Stimulated activated CD4-positive, alpha-beta T cell treated with anti-CD3 and anti-CD28 coated beads, TNF-alpha, amount 100 ng/mL, for 48 hours (primary cell): Measurements from ENCODE around the gene CNTNAP3.
"Not testable (repeated sequence)": the region's sequence is repeated elsewhere in the genome, so short reads cannot be mapped to it uniquely, and the experiment has no call there.

Source experiments
- DNase-seq, 3 donors: peaks; one replicate each; pipeline ENCODE4 v3.0.0-alpha.2; 2020; ENCODE audit warnings: low read depth in 3 of 3

CNTNAP3 gene

DNA sequence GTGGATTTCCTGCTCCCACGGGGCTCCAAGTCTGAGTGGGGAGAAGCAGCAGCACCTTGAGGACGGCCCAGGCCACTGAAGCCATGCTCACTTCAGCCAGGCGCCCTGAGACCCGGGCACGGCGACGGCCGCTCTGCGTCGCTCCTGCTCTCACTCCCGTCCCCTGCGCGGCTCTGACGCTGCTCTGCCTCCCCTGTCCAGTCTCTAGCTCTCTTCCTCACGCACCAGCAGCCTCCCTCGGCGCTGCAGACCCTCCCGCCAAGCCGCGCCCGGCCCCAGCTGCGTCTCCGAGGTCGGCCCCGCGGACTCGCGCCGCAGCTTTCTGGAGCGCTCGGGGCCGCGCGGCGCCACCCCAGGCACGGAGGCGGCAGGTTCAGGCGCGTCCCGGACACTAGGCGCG lies at the start of gene CNTNAP3:
CNTNAP3 (minus strand) TSS at position 188 of the 400 bp plus-strand sequence; CDS start at position 85, 103 bp downstream.
- not testable (repeated sequence) for DNase-seq

DNA sequence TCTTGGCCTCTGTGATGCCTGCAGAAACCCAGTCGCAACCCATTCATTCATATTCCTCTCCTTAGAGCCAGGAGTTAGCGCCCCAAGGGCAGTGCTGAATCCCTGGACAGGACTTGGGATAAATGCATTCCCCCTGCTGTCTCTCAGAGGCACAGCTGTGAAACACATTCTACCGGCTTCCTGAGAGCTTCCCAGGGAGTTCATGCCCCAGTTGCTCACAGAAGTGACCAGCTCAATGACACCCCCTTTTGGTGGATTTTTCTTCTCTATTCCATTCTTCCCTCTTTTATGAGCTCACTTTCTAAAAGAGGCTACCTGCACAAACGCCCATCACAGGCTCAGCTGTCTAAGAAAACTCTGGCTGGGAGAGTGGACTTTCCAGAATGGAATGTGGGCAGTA lies 8.0 kb downstream of the CNTNAP3 start:
- DNase-seq, result not testable (repeated sequence)

DNA sequence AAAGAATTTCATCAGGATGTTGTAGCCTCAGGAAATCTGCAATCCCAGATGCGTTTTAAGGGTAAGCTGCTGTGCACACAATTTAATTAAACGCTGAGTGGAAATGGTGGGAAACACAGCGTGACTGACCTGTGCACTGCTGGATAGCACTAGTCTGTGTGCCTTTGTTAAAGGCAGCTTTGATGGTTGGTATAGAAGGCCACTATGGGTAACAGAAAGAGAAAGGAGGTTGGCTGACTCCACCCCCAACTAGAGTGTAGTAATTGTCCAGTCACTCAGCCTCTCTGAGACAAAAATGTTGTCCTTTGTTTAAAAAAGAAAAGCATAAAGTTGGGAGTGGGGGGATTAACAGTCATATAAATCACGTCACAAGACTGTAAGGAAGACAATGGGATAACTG lies 45.5 kb downstream of the CNTNAP3 start:
- not testable (repeated sequence) for DNase-seq

DNA sequence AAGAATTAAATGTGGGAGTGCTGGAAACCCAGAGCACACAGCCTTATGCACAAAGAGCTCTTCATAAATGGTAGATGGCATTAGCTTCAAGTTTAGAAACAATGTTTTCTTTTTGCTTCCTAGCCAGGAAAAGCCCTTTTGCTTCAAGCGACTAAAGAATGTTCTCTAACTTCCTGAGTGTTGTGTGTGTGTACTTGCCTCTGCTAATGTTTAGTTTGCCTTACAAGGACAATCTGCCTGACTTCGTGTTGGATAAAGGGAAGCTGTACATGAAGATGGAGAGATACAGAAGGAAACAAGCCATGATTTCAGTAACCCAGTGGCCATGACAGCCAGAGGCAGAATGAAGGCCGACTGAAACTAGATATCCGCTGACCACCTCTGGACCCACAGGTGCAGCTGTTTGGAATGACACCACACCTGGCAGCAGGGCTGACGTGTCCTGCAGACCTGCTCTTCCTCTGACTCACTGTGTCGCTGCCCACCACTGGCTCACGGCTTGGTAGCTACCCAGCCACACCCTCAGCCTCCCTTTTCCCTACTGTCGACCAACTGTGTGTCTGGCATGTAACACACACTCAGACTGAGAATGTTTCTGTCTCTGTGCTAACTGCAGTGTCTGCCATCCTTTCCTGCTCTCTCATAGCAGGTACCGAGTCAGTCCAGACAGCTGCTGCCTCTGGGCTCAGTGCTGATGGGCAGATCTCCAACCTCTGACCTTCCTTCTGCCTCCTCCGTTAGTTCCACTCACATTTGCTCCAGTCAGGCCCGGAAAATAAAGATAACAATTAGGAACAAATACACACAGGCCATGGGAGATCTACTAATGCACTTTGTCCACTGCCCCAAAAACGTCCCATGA lies 55.6 kb downstream of the CNTNAP3 start:
- not testable (repeated sequence) for DNase-seq

DNA sequence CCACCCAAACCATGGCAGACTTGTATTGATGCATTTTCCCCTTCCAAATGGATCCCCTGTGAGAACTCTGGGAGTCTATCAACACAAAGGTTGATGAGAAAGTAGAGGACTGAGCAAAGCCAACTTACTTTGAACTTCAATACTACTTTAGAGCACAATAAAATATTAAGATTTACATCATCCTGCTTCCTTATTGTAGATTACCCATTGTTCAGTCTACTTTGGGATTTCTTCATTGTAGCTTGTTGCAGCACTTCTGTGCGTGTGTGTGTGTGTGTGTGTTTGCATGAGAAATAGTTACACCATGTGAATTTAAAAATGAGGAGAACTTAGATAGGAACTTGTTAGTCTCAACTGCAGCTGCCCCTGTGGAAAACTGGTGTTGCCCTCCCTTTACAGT lies 72.0 kb downstream of the CNTNAP3 start:
- not testable (repeated sequence) for DNase-seq

DNA sequence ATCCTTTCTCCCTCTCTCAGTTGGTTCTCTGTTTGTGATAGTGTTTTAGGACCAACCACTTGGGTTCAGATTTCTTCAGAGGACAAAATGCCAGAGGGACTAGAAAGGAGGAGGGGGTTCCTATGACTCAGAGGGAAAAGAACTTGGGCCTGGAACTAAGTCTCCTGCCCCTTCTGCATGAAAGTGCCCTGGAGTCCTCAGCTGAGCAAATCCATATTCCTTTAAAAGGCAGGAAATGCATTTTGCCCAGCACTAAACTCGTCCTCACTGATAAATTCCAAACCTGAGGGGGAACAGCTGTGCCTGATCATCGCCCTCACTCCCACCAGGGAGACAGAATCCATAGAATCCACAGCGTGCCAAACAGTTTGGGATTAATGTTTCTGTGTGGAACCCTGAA lies 78.2 kb downstream of the CNTNAP3 start:
- not testable (repeated sequence) for DNase-seq

DNA sequence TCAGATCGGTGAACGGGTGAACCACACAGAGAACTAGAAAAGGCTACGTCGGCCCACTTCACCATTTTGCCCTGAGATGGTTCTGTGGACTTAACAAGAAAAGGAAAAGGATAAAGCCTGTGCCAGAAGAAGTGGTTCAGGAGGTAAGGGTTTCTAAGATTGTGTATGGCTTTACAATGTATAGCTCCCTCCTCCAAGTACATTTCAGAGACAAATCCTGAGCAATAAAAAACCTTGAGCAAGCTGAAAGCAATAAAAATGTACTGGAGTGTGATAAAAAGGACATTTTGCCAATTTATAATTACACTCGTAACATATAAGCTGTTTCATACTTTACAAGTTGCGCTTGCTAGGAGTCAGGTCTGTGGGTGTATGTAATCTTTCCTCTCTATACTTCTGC lies 81.3 kb downstream of the CNTNAP3 start:
- not testable (repeated sequence) for DNase-seq

DNA sequence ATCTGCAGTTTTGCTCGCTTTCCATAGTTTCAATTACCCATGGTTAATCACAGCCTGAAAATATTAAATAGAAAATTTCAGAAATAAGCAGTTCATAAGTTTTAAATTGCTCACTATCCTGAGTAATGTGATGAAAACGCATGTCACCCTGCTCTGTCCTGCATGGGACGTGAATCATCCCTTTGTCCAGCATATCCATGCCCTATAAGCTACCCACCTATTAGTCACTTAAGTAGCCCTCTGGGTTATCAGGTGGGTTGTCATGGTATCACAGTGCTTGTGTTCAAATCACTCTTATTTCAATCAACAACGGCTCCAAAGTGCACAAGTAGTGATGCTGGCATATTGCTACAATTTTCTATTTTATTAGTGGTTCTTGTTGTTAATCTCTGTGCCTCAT lies 82.1 kb downstream of the CNTNAP3 start:
- DNase-seq, result not testable (repeated sequence)

DNA sequence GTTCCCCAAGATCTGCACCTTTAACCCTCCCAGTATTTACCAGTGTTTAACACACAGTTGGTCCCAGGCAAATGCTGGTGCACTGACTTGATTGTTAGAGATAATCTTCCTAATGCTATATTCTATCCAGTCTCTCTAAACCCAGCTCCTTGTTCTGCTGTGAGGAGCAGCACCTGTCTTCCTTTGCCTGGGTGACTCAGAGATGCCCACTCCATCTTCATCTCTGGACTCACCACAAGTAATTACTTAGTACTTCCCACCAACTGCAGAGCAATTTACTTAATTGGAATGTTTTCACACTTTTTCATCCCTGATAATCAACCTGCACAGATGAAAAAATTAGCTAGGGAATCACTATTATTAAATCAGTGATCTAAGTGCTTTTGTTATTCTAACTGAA lies 87.6 kb downstream of the CNTNAP3 start:
- not testable (repeated sequence) for DNase-seq

DNA sequence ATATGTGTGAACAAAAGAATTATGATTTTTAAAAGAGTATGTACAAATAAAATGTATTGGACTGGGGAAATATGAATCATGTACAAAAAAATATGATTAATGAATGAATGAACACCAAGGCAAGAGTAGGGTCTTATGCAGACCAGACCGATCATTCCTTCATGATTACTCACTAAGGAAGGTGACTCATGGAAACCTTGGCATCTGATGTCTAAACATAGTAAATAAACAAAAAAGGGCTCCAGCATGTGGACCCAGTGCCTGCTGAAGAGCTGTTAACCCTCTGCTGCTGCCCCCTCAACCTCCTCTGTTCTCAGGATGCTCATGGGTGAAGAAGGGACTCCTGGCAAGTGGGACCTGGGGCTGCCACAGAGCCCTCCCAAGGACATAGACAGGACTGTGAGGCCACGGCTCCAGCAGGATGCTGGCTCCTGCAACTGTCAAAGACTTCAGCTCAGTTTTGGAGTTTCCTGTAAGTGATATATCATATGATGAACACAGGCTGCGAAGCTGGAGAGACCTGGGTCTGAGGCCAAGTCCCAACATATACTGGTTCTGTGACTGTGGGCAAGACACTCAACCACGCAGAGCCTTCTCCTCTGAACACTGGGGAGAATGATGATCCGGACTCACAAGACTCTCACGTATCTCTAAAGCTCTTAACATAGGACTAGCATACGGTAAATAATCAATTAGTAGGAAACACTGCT lies 89.8 kb downstream of the CNTNAP3 start:
- not testable (repeated sequence) for DNase-seq

DNA sequence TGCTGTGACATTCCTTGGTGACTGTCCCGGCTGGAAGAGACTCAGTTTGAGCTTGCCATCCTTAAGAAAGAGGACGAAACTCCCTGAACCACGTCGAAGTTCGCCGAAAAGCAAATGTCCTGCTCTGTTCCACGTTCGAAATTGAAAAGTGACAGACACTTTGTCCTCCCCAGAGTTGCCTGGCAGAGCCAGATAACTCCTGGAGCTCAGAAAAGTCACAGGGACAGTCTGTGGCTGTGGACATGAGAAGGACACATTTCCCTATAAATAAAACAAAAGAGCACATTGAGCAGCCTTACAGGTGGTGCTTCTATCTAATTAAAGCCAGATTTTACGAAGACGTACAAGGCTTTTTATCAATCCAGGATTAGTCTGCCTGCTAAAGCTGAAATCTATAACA lies 116.6 kb downstream of the CNTNAP3 start:
- not testable (repeated sequence) for DNase-seq

DNA sequence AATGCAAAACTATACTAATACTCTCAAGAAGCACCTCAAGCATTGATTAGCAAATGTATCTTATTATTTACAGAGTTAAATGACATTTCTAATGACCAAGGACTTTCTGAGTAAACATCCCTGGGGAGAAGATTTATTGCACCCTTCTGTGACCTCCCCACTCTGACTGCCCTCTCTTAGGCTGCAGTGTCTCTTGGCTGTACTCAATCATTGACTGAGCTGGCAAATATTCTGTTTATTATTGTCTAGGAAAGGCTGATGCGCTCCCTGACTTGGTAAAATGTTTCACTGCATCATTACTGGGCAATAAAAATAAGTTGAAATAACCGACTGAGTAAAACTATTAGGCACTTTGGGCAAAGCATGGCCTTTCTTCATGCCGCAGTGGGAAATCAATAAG lies 130.3 kb downstream of the CNTNAP3 start:
- DNase-seq, result not testable (repeated sequence)

DNA sequence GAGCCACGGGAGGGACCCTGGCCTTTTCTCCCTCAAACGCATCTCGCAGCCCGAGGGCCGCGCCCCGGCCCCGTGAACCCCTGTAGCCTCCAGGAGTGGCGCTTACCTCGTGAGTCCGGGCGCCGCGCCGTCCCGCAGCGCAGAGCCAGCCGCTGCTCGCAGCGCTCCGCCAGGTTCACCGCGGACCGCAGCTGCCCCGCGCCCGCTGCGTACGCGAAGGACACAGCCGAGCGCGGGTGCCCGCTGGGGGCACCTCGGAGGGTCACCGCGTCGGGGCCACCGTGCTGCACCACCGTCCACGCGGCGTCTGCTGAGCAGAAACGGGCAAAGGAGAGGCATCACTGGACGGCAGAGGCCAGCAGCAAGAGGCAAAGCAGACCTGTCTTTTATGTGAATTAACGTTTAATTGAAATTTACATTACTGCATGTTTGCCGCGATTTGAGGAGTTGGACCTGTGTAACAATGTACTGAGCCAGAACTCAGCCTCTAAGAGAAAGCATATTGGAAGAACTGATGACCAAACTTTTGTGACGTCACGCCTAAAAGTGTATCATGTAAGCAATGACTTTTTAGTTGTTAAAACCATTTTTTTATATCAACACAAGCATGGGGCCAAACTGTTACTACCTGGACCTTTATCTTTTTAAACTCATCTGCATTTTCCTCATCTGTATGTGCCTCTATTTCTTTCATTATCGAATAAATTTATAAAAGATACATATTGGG lies 155.0 kb downstream of the CNTNAP3 start:
- DNase-seq, result not testable (repeated sequence)

DNA sequence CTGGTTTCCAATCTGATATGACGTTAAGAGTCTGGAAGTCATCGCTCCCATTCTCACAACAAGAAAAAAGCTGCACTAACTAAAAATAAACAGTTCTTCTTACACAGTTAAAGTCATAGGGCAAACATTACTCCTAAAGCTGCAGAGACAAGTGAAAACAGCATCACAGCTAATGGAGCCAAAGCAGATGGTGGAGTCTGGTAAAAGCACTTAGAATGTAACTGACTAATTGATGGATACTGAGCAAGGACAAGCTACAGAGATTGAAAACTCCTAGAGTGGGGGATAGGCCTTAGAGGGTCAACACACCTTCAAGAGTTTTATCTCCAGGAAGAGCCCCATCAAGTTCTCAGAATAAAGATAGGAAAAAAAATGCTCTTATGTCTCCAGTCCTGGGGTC lies 166.6 kb downstream of the CNTNAP3 start:
- not testable (repeated sequence) for DNase-seq

DNA sequence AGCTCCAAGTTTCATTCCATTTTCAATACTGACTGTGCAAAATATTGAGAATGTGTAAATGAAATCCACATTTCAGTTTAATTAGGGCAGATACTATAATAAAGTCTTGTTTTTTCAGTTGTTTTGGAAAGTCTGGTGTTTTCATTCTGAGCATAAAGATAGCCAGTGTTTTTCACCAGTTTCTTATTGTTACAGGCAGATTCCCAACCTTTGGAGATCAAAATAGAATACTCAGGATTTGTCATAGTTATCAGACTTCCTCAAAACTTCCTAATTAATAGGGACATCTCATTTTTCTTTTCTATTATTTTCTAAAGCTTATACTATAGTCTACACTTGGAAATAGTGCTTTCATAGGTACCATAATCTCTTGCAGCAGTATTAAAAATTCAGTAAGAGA lies 176.2 kb downstream of the CNTNAP3 start:
- not testable (repeated sequence) for DNase-seq

DNA sequence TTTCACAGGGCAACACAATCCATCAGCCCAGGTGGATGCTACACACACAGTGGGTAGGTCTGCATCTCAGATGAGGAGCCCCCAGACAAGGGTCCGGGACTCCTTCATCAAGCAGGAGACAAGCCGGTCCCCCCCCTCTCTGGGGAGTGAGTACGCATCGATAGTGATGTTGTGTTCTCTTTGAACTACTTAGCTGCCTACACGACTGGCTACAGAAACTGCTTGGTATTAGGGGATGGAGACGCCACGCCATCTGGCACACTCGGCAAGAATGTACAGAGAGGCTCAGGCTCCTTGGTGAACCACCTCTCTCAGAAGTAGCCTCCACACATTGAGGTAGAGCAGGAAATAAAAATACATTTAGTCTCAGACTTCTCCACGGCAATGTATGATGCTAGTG lies 179.8 kb downstream of the CNTNAP3 start:
- no peak for DNase-seq

DNA sequence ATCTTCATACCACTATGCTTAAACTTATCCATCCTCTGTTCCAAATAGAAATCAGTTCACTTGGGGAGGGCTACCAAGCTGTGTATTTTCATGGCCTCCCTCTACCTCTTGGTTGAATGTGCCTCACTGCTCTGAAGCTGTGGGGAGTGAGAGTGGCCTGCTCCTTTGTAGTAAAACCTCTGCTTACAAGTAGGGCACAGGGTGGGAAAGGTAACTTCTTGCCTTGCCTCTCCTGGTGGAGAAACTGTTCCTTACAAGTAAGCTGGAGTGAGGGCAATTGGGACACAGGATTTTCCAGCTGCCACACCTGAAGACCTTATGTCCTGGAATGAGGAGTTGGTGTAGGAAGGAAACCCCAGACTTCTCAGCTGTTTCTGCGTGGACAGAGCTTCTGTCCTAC lies 190.8 kb downstream of the CNTNAP3 start:
- DNase-seq, result not testable (repeated sequence)

DNA sequence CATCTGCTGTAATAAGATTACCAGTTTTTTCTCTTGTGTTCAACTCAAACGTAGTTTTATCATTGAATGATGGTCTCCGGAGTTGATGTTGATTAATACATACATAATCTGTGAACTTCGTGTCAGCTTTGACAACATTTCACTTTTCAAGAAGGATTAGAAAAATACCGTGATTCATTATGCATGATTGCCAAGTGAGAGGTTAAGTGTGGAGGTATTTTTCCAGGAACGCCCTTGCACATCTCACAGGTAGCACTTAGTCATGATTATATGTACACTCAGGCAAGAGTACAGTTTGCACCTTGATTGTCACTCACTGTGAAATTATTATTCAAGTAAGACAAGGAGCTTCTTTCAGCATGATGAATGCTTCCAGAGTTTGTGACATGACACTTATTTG lies 202.7 kb downstream of the CNTNAP3 start:
- not testable (repeated sequence) for DNase-seq

DNA sequence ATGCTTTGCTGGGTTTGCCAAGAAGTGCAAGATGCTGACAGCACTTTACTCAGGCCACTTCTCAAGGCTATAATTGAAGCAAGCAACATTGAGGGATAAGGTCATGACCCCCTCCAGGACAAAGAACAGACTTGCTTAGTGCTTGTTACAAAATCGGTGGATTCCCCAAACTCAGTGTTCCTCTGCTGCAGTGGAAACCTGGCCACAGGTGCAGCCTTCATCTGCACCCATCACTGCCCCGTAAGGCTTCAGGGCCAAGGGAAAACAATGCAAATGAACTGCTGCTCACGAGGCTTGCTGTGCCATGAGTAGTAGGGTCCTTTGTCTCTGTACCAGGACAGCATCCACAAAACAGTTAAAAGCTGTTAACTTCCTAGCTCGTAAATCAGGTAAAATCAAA lies 205.4 kb downstream of the CNTNAP3 start:
- not testable (repeated sequence) for DNase-seq

DNA sequence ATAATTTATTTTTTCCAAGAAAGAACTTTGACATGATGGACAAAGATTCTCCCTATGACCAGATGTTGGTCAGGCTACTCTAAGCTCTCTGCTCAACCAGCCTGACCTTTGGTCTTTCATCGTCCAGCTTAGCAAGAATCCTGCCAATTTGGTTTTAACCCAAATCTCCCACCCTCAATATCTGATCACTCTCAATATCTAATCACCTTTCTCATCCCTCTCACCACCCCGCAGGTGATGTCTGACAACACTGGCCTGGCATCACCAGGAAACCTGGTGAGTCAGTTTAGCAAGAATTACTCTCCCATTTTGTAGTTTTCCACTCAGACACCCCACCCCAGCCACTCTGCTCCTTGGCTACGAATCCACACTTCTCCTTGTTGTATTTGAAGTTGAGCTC lies 207.9 kb downstream of the CNTNAP3 start:
- DNase-seq, result not testable (repeated sequence)

DNA sequence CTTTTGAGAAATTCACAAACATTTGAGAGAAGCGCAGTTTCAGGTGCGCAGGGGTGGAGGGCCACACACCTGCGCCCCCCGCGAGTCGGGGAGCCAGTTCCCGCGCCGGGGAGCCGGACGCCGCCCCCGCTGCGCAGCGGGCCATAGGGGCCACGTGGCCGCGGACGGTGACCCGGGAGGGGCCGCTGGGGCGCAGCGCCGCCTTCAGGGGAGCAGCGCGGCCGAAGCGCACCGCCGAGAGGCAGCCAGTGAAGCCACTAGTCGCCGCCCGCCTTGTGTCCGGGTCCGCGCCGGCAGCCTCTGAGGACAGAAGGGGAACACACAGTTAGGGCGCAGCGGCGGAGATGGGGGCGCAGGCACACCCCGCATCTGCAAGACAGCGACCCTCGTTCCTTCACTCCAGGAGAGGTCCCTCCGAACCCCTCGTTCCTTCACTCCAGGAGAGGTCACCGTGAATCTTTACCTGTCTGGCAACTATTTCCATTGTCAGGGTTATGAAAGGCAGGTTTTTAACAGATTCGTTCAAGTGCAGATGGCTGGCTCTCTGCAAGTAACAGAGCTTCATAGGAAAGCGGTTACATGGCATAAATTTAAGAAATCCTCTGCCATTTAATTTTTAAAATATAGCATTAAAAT lies 209.2 kb downstream of the CNTNAP3 start:
- DNase-seq, result not testable (repeated sequence)

DNA sequence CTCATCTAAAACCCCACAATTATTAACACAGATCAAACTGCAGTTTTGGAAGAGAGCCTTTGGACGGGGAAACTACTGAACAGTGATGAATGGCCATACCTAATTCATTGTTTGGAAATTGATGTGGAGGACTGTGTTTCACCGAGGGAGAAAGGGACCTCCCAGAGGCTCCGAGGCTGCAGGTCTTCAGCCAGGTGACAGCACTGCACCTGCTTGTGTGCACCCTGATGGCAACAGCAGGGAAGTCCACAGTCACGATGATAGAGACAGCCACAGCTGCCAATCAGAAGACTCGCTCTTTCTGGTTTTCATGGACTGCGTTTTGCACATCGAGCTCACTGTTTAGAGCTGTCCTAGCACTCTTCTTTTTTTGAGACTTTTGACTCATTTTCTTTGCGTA lies 214.4 kb downstream of the CNTNAP3 start:
- DNase-seq, result not testable (repeated sequence)
